Measurements from ENCODE around the gene MPPED1.

MPPED1 gene

DNA sequence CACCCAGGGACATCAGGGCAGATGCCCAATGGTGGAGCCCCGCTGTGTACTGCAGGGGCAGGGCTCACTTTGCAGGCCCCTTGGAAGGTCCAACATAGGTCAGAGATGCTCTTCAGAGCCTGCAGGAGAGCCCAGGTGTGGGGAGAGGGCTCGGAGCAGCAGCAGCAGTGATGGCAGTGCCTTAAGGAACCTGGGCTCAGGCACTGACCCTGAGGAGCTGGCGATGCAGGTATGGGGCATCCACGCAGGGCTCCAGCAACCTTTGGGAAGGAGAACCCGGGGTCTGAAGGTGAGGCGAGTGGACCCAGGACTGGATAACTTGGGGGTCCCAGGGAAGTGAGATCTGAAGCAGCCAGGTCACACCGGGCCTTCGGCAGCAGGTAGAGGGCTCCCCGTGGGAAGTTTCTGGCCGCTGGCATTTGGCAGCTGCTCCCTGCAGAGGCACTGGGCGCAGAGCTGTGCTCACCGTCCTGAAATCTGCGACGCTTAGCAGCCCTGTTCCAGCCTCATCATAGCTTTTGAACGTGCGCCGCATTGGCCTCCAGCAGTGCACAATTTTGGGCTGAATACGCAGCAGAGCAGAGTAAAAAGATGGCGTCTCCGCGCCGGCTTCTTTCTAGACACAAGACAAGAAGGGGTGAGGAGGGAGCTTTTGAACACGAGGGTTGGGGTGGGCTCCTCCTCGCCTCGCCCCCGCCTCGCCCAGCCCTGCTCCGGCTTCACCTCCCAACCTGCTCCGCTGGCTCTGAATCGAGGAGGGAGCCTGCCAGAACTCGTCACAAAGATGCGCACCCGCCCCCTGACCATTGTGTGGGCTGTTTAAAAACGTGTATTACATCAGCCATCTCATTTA lies 118.8 kb downstream of the MPPED1 start:
- DNase-seq, result no peak
- ATAC-seq (ENCODE audit: insufficient read depth, low read depth), result no peak
- TF ChIP-seq CTCF (IDR thresholded peaks at IDR 0.05; ENCODE audit: borderline replicate concordance, extremely low read depth, low read length, poor library complexity, severe bottlenecking) (no peak), EZH2 (IDR thresholded peaks at IDR 0.05; ENCODE audit: borderline replicate concordance, low read depth, low read length, severe bottlenecking) (no peak)

GRCh38 chr22:43531651-43532050 lies 119.8 kb downstream of the MPPED1 start:
- H2AFZ ChIP-seq (ENCODE audit: low read depth, low read length), result no peak overlapping the region
- H3K27me3 ChIP-seq (ENCODE audit: insufficient read depth, low read length, poor library complexity), result peaks cover 7% of the 10 kb centered on the region
- H3K27ac ChIP-seq (ENCODE audit: low read length), result no peak overlapping the region
- no peak overlapping the region for H3K4me3 ChIP-seq (ENCODE audit: low read depth in 1 of 2, low read length in 2 of 2)
- ATAC-seq (ENCODE audit: insufficient read depth, low read depth) (no peak), DNase-seq (no peak)
- H3K4me2 ChIP-seq (ENCODE audit: insufficient read depth, low read length), result no peak overlapping the region
- H3K79me2 ChIP-seq (ENCODE audit: insufficient read depth, low read length), result no peaks in the 10 kb centered on the region
- H3K4me1 ChIP-seq (ENCODE audit: insufficient read depth, low read length), result no peaks in the 10 kb centered on the region
- H3K36me3 ChIP-seq (ENCODE audit: insufficient read depth, low read length), result no peaks in the 10 kb centered on the region
- H4K20me1 ChIP-seq (ENCODE audit: insufficient read depth, low read length), result no peaks in the 10 kb centered on the region
- H3K9ac ChIP-seq (ENCODE audit: low read depth, low read length), result no peak overlapping the region
- TF ChIP-seq EZH2 (IDR thresholded peaks at IDR 0.05; ENCODE audit: borderline replicate concordance, low read depth, low read length, severe bottlenecking) (no peak), CTCF (IDR thresholded peaks at IDR 0.05; ENCODE audit: borderline replicate concordance, extremely low read depth, low read length, poor library complexity, severe bottlenecking) (no peak)
- no peaks in the 10 kb centered on the region for H3K9me3 ChIP-seq (ENCODE audit: insufficient read depth, low read length, severe bottlenecking)

More for the DNA sequence above, 118.8 kb downstream of the MPPED1 start:
- no peaks in the 10 kb centered on the region for H3K79me2 ChIP-seq (ENCODE audit: insufficient read depth, low read length)
- H4K20me1 ChIP-seq (ENCODE audit: insufficient read depth, low read length), result no peaks in the 10 kb centered on the region
- H3K4me2 ChIP-seq (ENCODE audit: insufficient read depth, low read length), result no peak overlapping the region
- H3K9me3 ChIP-seq (ENCODE audit: insufficient read depth, low read length, severe bottlenecking), result no peaks in the 10 kb centered on the region
- no peak overlapping the region for H2AFZ ChIP-seq (ENCODE audit: low read depth, low read length)
- no peak overlapping the region for H3K9ac ChIP-seq (ENCODE audit: low read depth, low read length)
- H3K27ac ChIP-seq (ENCODE audit: low read length), result no peak overlapping the region
- no peaks in the 10 kb centered on the region for H3K36me3 ChIP-seq (ENCODE audit: insufficient read depth, low read length)
- H3K4me1 ChIP-seq (ENCODE audit: insufficient read depth, low read length), result no peaks in the 10 kb centered on the region
- no peak overlapping the region for H3K4me3 ChIP-seq (ENCODE audit: low read depth in 1 of 2, low read length in 2 of 2)
- H3K27me3 ChIP-seq (ENCODE audit: insufficient read depth, low read length, poor library complexity), result peaks cover 5% of the 10 kb centered on the region

GRCh38 chr22:43532301-43533155 lies 120.7 kb downstream of the MPPED1 start:
- Histone ChIP-seq H3K4me2 (ENCODE audit: insufficient read depth, low read length) (no peak overlapping the region), H3K27ac (ENCODE audit: low read length) (no peak overlapping the region), H3K4me1 (ENCODE audit: insufficient read depth, low read length) (no peaks in the 10 kb centered on the region), H3K36me3 (ENCODE audit: insufficient read depth, low read length) (no peaks in the 10 kb centered on the region), H2AFZ (ENCODE audit: low read depth, low read length) (no peak overlapping the region), H4K20me1 (ENCODE audit: insufficient read depth, low read length) (no peaks in the 10 kb centered on the region), H3K79me2 (ENCODE audit: insufficient read depth, low read length) (no peaks in the 10 kb centered on the region), H3K9ac (ENCODE audit: low read depth, low read length) (no peak overlapping the region), H3K9me3 (ENCODE audit: insufficient read depth, low read length, severe bottlenecking) (no peaks in the 10 kb centered on the region), H3K4me3 (ENCODE audit: low read depth in 1 of 2, low read length in 2 of 2) (no peak overlapping the region), H3K27me3 (ENCODE audit: insufficient read depth, low read length, poor library complexity) (peaks cover 7% of the 10 kb centered on the region)
- no peak for DNase-seq
- ATAC-seq (ENCODE audit: insufficient read depth, low read depth), result no peak
- TF ChIP-seq EZH2 (IDR thresholded peaks at IDR 0.05; ENCODE audit: borderline replicate concordance, low read depth, low read length, severe bottlenecking), result no peak
- no peak for TF ChIP-seq CTCF (IDR thresholded peaks at IDR 0.05; ENCODE audit: borderline replicate concordance, extremely low read depth, low read length, poor library complexity, severe bottlenecking)
